ENCODE data around the gene DCP1A.
"Not testable (repeated sequence)": the region's sequence is repeated elsewhere in the genome, so short reads cannot be mapped to it uniquely, and the experiment has no call there.

The DCP1A gene

GRCh38 chr3:53327986-53328385 lies 19.4 kb downstream of the DCP1A start:
- ATAC-seq = not testable (repeated sequence)

GRCh38 chr3:53324105-53324504 lies 23.2 kb downstream of the DCP1A start:
- ATAC-seq = no peak

GRCh38 chr3:53320697-53321096 lies 26.6 kb downstream of the DCP1A start:
- ATAC-seq = no peak

GRCh38 chr3:53318522-53318921 lies 28.8 kb downstream of the DCP1A start:
- ATAC-seq = no peak

GRCh38 chr3:53312832-53313231 lies 34.5 kb downstream of the DCP1A start:
- no peak for ATAC-seq

GRCh38 chr3:53311882-53312281 lies 35.5 kb downstream of the DCP1A start:
- no peak for ATAC-seq

- no peak for ATAC-seq
Observed at GRCh38 chr3:53303957-53304356, 43.4 kb downstream of the DCP1A start.

- ATAC-seq = no peak
Observed at GRCh38 chr3:53303549-53303948, 43.8 kb downstream of the DCP1A start.

GRCh38 chr3:53300826-53301225 lies 46.5 kb downstream of the DCP1A start:
- ATAC-seq = no peak

- peak in 1 of 2 donors; percentile 49 for ATAC-seq
Observed at GRCh38 chr3:53299611-53300023, 47.7 kb downstream of the DCP1A start.

GRCh38 chr3:53295410-53295809 lies 51.9 kb downstream of the DCP1A start:
- no peak for ATAC-seq

GRCh38 chr3:53293867-53294266 lies 53.5 kb downstream of the DCP1A start:
- no peak for ATAC-seq

- ATAC-seq = no peak
Observed at GRCh38 chr3:53288214-53288613, 59.1 kb downstream of the DCP1A start.

- peak; percentile 32 to 63 for ATAC-seq
Observed at GRCh38 chr3:53287131-53287629, 60.2 kb downstream of the DCP1A start.

- no peak for ATAC-seq
Observed at GRCh38 chr3:53286727-53287126, 60.6 kb downstream of the DCP1A start.

- ATAC-seq = no peak
Observed at GRCh38 chr3:53282581-53282980, 64.8 kb downstream of the DCP1A start.

- no peak for ATAC-seq
Observed at GRCh38 chr3:53278667-53279066, 68.7 kb downstream of the DCP1A start.

GRCh38 chr3:53274938-53275605 lies 72.3 kb downstream of the DCP1A start:
- ATAC-seq = no peak

- no peak for ATAC-seq
Observed at GRCh38 chr3:53273146-53273670, 74.1 kb downstream of the DCP1A start.

GRCh38 chr3:53269888-53270880 lies 77.2 kb downstream of the DCP1A start:
- peak; percentile 62 to 83 for ATAC-seq

- ATAC-seq = not testable (repeated sequence)
Observed at GRCh38 chr3:53269193-53269592, 78.2 kb downstream of the DCP1A start.

- no peak for ATAC-seq
Observed at GRCh38 chr3:53267766-53268165, 79.6 kb downstream of the DCP1A start.

- no peak for ATAC-seq
Observed at GRCh38 chr3:53264718-53265117, 82.6 kb downstream of the DCP1A start.
